ENCODE data around the gene ENOX1.
A peak's percentile ranks its signal among the peaks of the same experiment; 100 is the strongest.

DNA sequence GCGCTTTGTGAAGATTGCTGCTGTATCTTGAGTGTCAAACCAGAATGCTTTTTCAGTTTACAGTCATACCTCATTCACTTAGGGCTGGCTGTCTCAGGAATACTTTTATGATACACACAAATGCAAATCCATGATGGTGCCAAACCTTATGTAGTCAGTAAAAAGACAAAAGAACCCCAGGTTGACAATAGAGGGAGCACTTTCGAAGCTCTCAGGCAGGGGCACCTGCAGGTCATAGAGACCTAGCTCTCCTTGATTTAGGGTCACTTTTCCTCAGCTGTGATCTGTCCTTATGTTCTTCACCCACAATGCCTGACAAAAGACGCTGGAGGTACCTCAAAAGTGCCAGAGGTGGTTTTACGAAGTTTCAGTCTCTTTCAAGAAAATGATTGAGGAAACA lies 591.2 kb downstream of the ENOX1 start:
- TF ChIP-seq CHD2 (IDR thresholded peaks at IDR 0.05; ENCODE audit: low read length) (no peak), NRF1 (IDR thresholded peaks at IDR 0.05; ENCODE audit: low read depth, low read length) (no peak), GABPA (IDR thresholded peaks at IDR 0.05; ENCODE audit: borderline replicate concordance, insufficient read depth, low read length) (no peak), YY1 (IDR thresholded peaks at IDR 0.05; ENCODE audit: low read depth, low read length) (no peak), MAFK (IDR thresholded peaks at IDR 0.05; ENCODE audit: low read depth, low read length) (no peak), EP300 (IDR thresholded peaks at IDR 0.05; ENCODE audit: borderline replicate concordance in 1 of 2, low read depth in 2 of 2, low read length in 2 of 2) (no peak), POLR2A (IDR thresholded peaks at IDR 0.05; ENCODE audit: control extremely low read depth in 1 of 2, low read depth in 2 of 2, low read length in 2 of 2) (no peak), FOSL1 (IDR thresholded peaks at IDR 0.05; ENCODE audit: insufficient read depth, low read depth, low read length) (no peak), TAF1 (IDR thresholded peaks at IDR 0.05; ENCODE audit: low read depth, low read length) (no peak)
- TF ChIP-seq, protein P1, sequence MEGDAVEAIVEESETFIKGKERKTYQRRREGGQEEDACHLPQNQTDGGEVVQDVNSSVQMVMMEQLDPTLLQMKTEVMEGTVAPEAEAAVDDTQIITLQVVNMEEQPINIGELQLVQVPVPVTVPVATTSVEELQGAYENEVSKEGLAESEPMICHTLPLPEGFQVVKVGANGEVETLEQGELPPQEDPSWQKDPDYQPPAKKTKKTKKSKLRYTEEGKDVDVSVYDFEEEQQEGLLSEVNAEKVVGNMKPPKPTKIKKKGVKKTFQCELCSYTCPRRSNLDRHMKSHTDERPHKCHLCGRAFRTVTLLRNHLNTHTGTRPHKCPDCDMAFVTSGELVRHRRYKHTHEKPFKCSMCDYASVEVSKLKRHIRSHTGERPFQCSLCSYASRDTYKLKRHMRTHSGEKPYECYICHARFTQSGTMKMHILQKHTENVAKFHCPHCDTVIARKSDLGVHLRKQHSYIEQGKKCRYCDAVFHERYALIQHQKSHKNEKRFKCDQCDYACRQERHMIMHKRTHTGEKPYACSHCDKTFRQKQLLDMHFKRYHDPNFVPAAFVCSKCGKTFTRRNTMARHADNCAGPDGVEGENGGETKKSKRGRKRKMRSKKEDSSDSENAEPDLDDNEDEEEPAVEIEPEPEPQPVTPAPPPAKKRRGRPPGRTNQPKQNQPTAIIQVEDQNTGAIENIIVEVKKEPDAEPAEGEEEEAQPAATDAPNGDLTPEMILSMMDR (IDR thresholded peaks at IDR 0.05; ENCODE audit: control extremely low read depth in 1 of 3, insufficient read depth in 1 of 3, low read depth in 1 of 3, low read length in 3 of 3) = peak in 2 of 3 experiments; percentile 25 to 41; a peak in 2 of 4 replicates
- TF ChIP-seq, protein P2, sequence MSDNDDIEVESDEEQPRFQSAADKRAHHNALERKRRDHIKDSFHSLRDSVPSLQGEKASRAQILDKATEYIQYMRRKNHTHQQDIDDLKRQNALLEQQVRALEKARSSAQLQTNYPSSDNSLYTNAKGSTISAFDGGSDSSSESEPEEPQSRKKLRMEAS (IDR thresholded peaks at IDR 0.05) = no peak

All from H1 (cell line).